Measurements from ENCODE around the gene DLG2.
"Not testable (repeated sequence)": the region's sequence is repeated elsewhere in the genome, so short reads cannot be mapped to it uniquely, and the experiment has no call there.

The DLG2 gene

GRCh38 chr11:85627332-85627997, at the start of gene DLG2:
TSS of gene DLG2 (minus strand) at chr11:85627344.
- DNase-seq: peak in 1 of 2 experiments; percentile 50

DNA sequence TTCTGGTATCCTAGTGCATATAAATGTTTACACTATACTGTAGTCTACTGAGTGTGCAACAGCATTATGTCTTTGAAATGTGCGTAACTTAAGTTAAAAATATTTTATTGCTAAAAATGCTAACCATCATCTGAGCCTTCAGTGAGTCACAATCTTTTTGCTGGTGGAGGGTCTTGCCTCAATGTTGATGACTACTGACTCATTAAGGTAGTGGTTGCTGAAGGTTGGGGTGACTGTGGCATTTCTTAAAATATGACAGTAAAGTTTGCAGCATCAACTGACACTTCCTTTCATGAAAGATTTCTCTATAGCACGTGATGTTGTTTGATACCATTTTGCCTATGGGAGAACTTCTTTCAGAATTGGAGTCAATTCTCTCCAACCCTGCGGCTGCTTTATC, 46.2 kb upstream of the DLG2 start:
- no peak for DNase-seq

- no peak for DNase-seq
Observed at GRCh38 chr11:85672105-85672902, 45.2 kb upstream of the DLG2 start.

DNA sequence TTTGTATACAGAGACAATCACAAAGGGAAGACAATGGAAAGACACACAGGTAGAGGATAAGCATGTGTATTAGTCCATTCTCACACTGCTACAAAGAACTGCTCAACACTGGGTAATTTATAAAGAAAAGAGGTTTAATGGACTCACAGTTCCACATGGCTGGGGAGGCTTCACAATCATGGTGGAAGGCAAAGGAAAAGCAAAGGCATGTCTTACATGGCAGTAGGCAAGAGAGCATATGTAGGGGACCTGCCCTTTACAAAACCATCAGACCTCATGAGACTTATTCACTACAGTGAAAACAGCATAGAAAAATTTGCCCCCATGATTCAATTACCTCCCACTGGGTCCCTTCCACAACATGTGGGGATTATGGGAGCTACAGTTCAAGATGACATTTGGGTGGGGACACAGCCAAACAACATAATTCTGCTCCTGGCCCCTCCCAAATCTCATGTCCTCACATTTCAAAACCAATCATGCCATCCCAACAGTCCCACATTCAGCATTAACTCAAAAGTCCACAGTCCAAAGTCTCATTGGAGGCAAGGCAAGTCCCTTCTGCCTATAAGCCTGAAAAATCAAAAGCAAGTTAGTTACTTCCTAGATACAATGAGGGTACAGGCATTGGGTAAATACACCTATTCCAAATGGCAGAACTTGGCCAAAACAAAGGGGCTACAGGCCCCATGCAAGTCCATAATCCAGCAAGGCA, 44.0 kb upstream of the DLG2 start:
- DNase-seq: not testable (repeated sequence)

GRCh38 chr11:85668157-85668556, 41.0 kb upstream of the DLG2 start:
- no peak for DNase-seq

GRCh38 chr11:85666687-85667086, 39.5 kb upstream of the DLG2 start:
- DNase-seq: no peak

- DNase-seq: no peak
Observed at GRCh38 chr11:85665733-85666132, 38.6 kb upstream of the DLG2 start.

GRCh38 chr11:85664615-85665481, 37.7 kb upstream of the DLG2 start, which contains the start of gene CREBZF:
TSS of gene CREBZF (minus strand) at chr11:85665129. CDS start at chr11:85664875, 254 bp downstream.
- peak; percentile 92 to 96 for DNase-seq

- peak; percentile 67 to 69 for DNase-seq
Observed at GRCh38 chr11:85663753-85664614, 36.8 kb upstream of the DLG2 start.

DNA sequence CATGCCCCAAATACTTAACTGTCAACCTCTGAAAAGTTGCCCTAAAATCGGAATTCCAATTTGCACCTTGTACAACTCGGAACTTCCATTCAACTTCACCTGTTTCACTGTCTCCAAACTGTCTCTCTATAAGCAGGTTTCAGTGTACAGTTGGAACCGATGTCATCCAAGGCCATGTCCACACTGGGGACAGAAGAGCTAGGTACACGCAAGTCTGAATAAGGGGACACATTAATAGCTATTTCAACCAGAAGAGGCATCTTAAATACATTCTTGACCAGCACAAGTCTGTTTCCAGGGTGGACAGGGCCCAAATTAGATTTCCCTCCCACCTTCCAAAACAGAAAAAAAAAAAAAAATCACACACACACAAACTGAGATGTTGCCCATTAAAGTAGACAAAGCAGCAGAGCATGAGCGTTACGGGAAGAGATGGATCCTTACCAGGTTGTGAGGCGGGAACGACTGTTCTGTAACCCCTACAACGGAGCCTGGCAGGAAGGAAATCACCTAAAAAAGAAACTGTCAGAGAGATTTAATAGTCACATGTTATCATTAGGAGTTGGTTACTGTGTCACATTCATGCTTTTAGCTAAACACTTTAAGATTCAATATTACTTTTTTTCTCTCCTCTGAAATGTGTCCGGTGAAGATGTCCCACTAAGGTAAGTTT, 36.1 kb upstream of the DLG2 start:
- peak in 1 of 2 experiments; percentile 15 for DNase-seq

DNA sequence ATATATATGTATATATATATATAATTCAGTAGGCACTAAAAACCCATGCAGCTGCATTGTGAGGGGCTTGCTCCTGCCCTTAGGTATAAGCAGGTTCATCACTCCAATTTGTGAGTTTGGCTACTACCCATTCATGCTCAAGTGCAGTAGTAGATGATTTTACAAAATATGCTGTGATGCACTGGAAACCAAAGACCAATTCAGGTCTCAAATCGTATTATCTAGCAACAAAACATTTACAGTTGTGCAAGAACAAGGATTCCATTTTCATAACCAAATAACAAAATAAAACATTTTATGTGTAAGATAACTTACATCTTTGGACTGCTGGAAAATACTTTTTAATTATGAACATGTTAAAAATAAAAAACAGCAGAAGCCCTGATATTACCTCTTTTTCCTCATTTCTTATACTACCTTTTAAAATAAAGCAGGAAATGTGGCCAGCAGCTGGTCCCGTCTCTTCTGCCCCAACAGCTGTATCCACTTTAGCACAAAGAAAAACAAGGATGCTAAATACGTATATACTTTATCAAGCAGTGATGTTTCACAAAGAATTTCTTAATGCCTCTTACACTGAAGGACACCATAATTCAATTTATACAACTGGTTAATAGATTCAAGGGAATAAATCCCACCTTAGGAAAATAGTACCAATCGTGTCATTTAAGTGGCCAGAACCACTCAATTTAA, 35.0 kb upstream of the DLG2 start:
- no peak for DNase-seq

GRCh38 chr11:85658180-85658579, 31.0 kb upstream of the DLG2 start:
- no peak for DNase-seq

- DNase-seq: no peak
Observed at GRCh38 chr11:85656777-85657176, 29.6 kb upstream of the DLG2 start.

- DNase-seq: not testable (repeated sequence)
Observed at GRCh38 chr11:85654343-85654742, 27.2 kb upstream of the DLG2 start.

GRCh38 chr11:85652786-85653447, 25.8 kb upstream of the DLG2 start:
- DNase-seq: no peak

DNA sequence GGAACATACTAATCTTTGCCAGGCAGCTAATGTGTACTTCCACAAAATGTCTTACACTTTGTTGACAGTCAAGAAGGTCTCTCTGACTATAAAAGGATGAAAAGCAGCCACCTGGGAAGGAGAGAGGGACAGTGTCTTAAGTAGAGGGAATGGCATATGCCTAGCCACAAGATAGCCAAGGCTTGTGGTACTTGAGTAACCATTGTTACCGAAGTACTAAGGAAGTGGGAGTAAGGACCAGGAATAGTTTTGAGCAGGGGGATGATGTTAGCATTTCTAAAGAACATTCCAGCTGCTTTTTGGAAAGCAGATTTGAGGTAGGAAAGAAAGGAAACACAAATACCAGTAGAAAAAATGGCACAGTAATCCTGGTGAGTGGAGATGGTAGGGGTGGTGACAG, 24.0 kb upstream of the DLG2 start:
- no peak for DNase-seq

GRCh38 chr11:85647604-85648299, 20.6 kb upstream of the DLG2 start, which contains the start of gene TMEM126A:
TSS of gene TMEM126A (plus strand) at chr11:85647967. CDS start at chr11:85650256, 2,289 bp downstream.
- DNase-seq: peak; percentile 80 to 94

DNA sequence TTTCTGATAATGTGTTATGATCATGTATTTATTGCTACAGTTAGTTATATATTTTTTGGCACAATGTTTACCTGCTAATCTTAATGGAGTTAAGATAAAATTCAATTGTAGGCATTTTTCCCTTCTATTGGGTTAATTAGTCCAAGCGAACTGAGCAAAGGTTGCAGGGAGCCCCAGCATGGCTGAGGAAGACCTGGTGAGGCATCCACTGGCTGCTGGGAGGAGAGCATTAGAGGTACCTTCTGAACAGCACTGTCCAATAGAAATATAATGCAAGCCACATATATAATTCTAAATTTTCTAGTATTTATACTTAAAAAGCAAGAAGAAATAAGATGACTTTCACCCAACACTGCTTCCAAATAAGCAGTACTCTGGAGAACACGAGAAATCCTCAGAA, 19.9 kb upstream of the DLG2 start:
- no peak for DNase-seq

DNA sequence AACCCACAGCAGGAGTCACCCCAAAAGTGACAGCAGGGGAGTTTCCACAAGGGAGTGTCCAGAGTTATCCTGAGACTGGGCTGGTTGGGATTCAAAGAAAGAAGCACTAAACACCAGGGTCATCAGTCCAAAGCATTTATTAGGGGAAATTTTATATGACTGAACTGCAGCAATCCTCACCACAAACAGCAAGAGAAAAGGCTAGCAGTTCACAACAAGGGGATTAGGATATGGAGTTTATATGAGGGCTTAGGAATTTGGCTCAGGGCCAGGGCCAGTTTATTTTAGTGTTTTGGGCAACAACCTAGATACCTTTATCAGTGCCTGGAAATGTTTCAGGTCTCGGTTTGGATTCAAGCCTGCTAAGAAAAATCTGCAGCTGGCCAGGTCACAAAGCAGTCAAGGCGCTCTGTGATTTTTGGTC, 16.1 kb upstream of the DLG2 start:
- no peak for DNase-seq
